OCI-LY3 (cell line): ENCODE measurements around the gene MYOCD.

Source experiments
- H2AFZ ChIP-seq: fragments of 200-600, 300-600 bp; shearing (Covaris generic); 2 replicates; pipeline ENCODE4 v1.6.0; 2014; ENCODE audit warnings: antibody characterized with exemption, low read depth, low read length
- H3K27ac ChIP-seq: fragments of 200-600, 300-600 bp; sonication (generic); 2 replicates; pipeline ENCODE4 v1.5.1; 2014; ENCODE audit warnings: mild to moderate bottlenecking, low read length, moderate library complexity, mixed read lengths
- H3K27me3 ChIP-seq: fragments of 200-600, 300-600 bp; sonication (generic); 2 replicates; pipeline ENCODE4 v1.6.1; 2014; ENCODE audit warnings: low read depth, low read length, mixed read lengths
- H3K36me3 ChIP-seq: fragments of 200-600, 300-600 bp; sonication (generic); replicated peaks from 2 replicates; pipeline ENCODE3; 2014; ENCODE audit warnings: low read depth, low read length, mixed read lengths
- H3K4me1 ChIP-seq: fragments of 300-600, 200-600 bp; sonication (generic); 2 replicates; pipeline ENCODE4 v1.6.1; 2014; ENCODE audit warnings: low read length, mixed read lengths
- H3K4me2 ChIP-seq: fragments of 200-600, 300-600 bp; sonication (generic); 2 replicates; pipeline ENCODE4 v1.6.1; 2014; ENCODE audit warnings: low read length, mixed read lengths
- H3K4me3 ChIP-seq: fragments of 300-600, 200-600 bp; sonication (generic); 2 replicates; pipeline ENCODE4 v1.5.1; 2014; ENCODE audit warnings: antibody characterized with exemption, mild to moderate bottlenecking, low read length, moderate library complexity
- H3K79me2 ChIP-seq: fragments of 300-600, 200-600 bp; shearing (Covaris generic); 2 replicates; pipeline ENCODE4 v1.6.1; 2014; ENCODE audit warnings: mild to moderate bottlenecking, low read length, mixed read lengths
- H3K9ac ChIP-seq: fragments of 300-600, 200-600 bp; shearing (Covaris generic); 2 replicates; pipeline ENCODE4 v1.6.0; 2014; ENCODE audit warnings: mild to moderate bottlenecking, low read length, moderate library complexity
- H3K9me3 ChIP-seq: fragments of 200-600, 300-600 bp; shearing (Covaris generic); 2 replicates; pipeline ENCODE4 v1.6.1; 2014; ENCODE audit warnings: low read length, mixed read lengths; ENCODE audit not compliant: insufficient read depth
- H4K20me1 ChIP-seq: fragments of 200-600, 300-600 bp; sonication (generic); 2 replicates; pipeline ENCODE4 v1.6.1; 2016; ENCODE audit warnings: low read length, mixed read lengths; ENCODE audit not compliant: insufficient read depth
- CTCF ChIP-seq: fragments of 200-600, 300-600 bp; sonication (generic); IDR thresholded peaks from 2 replicates; pipeline ENCODE4 v1.5.1; 2014; ENCODE audit warnings: antibody characterized with exemption, low read length, low read depth
- EZH2phosphoT487 ChIP-seq: fragments of 200-600 bp; shearing (Covaris generic); IDR thresholded peaks from 2 replicates; pipeline ENCODE4 v1.6.1; 2018; ENCODE audit warnings: antibody characterized with exemption, mixed run types, low read depth

Gene MYOCD

GRCh38 chr17:12730421-12730820 is 64.7 kb downstream of the MYOCD start:
- Histone ChIP-seq H3K9me3 (no peaks in the 10 kb centered on the region), H3K4me1 (no peaks in the 10 kb centered on the region), H4K20me1 (peaks cover 3% of the 10 kb centered on the region; the same call in 1 of the 2 replicates), H3K79me2 (no peaks in the 10 kb centered on the region; the same call in 1 of the 2 replicates), H3K27me3 (no peaks in the 10 kb centered on the region), H3K4me3 (no peak overlapping the region), H3K36me3 (peaks cover 72% of the 10 kb centered on the region), H3K4me2 (no peak overlapping the region), H2AFZ (no peak overlapping the region), H3K27ac (no peak overlapping the region), H3K9ac (no peak overlapping the region)
- TF ChIP-seq CTCF: no peak
- TF ChIP-seq EZH2phosphoT487: no peak

- Histone ChIP-seq H3K9me3 (no peaks in the 10 kb centered on the region), H3K4me2 (no peak overlapping the region), H3K79me2 (no peaks in the 10 kb centered on the region; the same call in 1 of the 2 replicates), H3K27ac (no peak overlapping the region), H3K9ac (no peak overlapping the region), H4K20me1 (peaks cover 3% of the 10 kb centered on the region; the same call in 1 of the 2 replicates), H2AFZ (no peak overlapping the region), H3K36me3 (peaks cover 73% of the 10 kb centered on the region), H3K4me3 (no peak overlapping the region), H3K27me3 (no peaks in the 10 kb centered on the region), H3K4me1 (no peaks in the 10 kb centered on the region)
- no peak for TF ChIP-seq CTCF
- TF ChIP-seq EZH2phosphoT487: no peak
These were observed 65.3 kb downstream of the MYOCD start for GRCh38 chr17:12730931-12731521.

GRCh38 chr17:12731839-12732238 is 66.1 kb downstream of the MYOCD start:
- H3K9me3 ChIP-seq: no peaks in the 10 kb centered on the region
- H3K9ac ChIP-seq: no peak overlapping the region
- TF ChIP-seq EZH2phosphoT487 (no peak), CTCF (no peak)
- no peaks in the 10 kb centered on the region; the same call in 1 of the 2 replicates for H3K79me2 ChIP-seq
- no peak overlapping the region for H3K27ac ChIP-seq
- H3K4me2 ChIP-seq: no peak overlapping the region
- H3K4me1 ChIP-seq: no peaks in the 10 kb centered on the region
- peaks cover 72% of the 10 kb centered on the region for H3K36me3 ChIP-seq
- H4K20me1 ChIP-seq: peaks cover 3% of the 10 kb centered on the region; the same call in 1 of the 2 replicates
- H3K4me3 ChIP-seq: no peak overlapping the region
- H2AFZ ChIP-seq: no peak overlapping the region
- no peaks in the 10 kb centered on the region for H3K27me3 ChIP-seq

GRCh38 chr17:12732366-12732765 is 66.7 kb downstream of the MYOCD start:
- Histone ChIP-seq H3K4me3 (no peak overlapping the region), H3K9me3 (no peaks in the 10 kb centered on the region), H3K4me2 (no peak overlapping the region), H2AFZ (no peak overlapping the region), H3K27ac (no peak overlapping the region), H4K20me1 (peaks cover 3% of the 10 kb centered on the region; the same call in 1 of the 2 replicates), H3K9ac (no peak overlapping the region), H3K27me3 (no peaks in the 10 kb centered on the region), H3K79me2 (no peaks in the 10 kb centered on the region; the same call in 1 of the 2 replicates), H3K36me3 (peaks cover 70% of the 10 kb centered on the region), H3K4me1 (no peaks in the 10 kb centered on the region)
- TF ChIP-seq EZH2phosphoT487: no peak
- TF ChIP-seq CTCF: no peak
